ENCODE measurements around the gene OR1J2.

DNA sequence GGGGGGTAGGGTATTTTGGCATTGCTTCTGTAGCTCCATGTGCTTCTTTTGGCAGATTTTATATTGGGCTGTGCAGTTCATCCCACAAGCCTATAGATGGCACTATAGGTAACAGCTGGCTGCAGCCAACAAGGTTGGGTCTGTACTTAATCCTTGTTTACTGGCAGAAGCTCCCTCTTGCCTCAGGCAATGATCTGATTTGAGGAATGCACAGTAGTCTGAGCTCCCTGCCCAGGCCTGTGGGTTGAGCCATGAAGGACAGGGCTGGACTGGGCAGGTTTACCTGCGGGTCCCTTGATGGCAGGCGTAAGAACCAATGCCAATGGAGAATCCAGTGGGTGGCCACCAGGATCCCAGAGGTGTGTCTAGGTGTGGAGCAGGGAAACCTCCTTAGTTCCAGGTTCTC lies 11.7 kb upstream of the OR1J2 start:
- TF ChIP-seq ISL1 (CRISPR knock-in tag; IDR thresholded peaks at IDR 0.05), result no peak
- TF ChIP-seq BACH2 (CRISPR knock-in tag; IDR thresholded peaks at IDR 0.05; ENCODE audit: borderline replicate concordance), result no peak
- no peak for TF ChIP-seq RARB (CRISPR knock-in tag; IDR thresholded peaks at IDR 0.05)
- TF ChIP-seq PPARA (CRISPR knock-in tag; IDR thresholded peaks at IDR 0.05; ENCODE audit: borderline replicate concordance), result no peak
- no peak for TF ChIP-seq ZC3H10 (CRISPR knock-in tag; IDR thresholded peaks at IDR 0.05)
- TF ChIP-seq, protein P1, sequence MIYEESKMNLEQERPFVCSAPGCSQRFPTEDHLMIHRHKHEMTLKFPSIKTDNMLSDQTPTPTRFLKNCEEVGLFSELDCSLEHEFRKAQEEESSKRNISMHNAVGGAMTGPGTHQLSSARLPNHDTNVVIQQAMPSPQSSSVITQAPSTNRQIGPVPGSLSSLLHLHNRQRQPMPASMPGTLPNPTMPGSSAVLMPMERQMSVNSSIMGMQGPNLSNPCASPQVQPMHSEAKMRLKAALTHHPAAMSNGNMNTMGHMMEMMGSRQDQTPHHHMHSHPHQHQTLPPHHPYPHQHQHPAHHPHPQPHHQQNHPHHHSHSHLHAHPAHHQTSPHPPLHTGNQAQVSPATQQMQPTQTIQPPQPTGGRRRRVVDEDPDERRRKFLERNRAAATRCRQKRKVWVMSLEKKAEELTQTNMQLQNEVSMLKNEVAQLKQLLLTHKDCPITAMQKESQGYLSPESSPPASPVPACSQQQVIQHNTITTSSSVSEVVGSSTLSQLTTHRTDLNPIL (CRISPR knock-in tag; IDR thresholded peaks at IDR 0.05; ENCODE audit: low read depth), result no peak
- no peak for TF ChIP-seq PATZ1 (CRISPR knock-in tag; IDR thresholded peaks at IDR 0.05; ENCODE audit: borderline replicate concordance)
- TF ChIP-seq GLIS3 (CRISPR knock-in tag; IDR thresholded peaks at IDR 0.05), result no peak
- TF ChIP-seq, protein P2, sequence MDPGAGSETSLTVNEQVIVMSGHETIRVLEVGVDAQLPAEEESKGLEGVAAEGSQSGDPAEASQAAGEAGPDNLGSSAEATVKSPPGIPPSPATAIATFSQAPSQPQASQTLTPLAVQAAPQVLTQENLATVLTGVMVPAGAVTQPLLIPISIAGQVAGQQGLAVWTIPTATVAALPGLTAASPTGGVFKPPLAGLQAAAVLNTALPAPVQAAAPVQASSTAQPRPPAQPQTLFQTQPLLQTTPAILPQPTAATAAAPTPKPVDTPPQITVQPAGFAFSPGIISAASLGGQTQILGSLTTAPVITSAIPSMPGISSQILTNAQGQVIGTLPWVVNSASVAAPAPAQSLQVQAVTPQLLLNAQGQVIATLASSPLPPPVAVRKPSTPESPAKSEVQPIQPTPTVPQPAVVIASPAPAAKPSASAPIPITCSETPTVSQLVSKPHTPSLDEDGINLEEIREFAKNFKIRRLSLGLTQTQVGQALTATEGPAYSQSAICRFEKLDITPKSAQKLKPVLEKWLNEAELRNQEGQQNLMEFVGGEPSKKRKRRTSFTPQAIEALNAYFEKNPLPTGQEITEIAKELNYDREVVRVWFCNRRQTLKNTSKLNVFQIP (CRISPR knock-in tag; IDR thresholded peaks at IDR 0.05; ENCODE audit: borderline replicate concordance, low read depth), result no peak
- TF ChIP-seq TOX (CRISPR knock-in tag; IDR thresholded peaks at IDR 0.05; ENCODE audit: borderline replicate concordance), result no peak
- TF ChIP-seq ARNTL (CRISPR knock-in tag; IDR thresholded peaks at IDR 0.05; ENCODE audit: borderline replicate concordance, low read depth), result no peak
- no peak for TF ChIP-seq ZFP30 (CRISPR knock-in tag; IDR thresholded peaks at IDR 0.05)
